Keratinocyte (primary cell): ENCODE results near the gene HMGCS2.

Experiments used
- EZH2 ChIP-seq: IDR thresholded peaks from one replicate; pipeline ENCODE4 v1.6.1; 2012; ENCODE audit warnings: inconsistent platforms, mild to moderate bottlenecking, low read length, moderate library complexity
- TF ChIP-seq, protein P1 (sequence below), 3 experiments: IDR thresholded peaks in 1 of 3; conservative IDR thresholded peaks in 1 of 3; optimal IDR thresholded peaks in 1 of 3; 2 replicates in 2 of 3; 3 replicates in 1 of 3; pipeline versions ENCODE3 to v1.5.1; 2011; ENCODE audit warnings: low read length in 3 of 3, mild to moderate bottlenecking in 3 of 3, moderate library complexity in 2 of 3, control low read depth in 1 of 3, inconsistent platforms in 1 of 3; ENCODE audit not compliant: insufficient read depth in 2 of 3; ENCODE audit errors: extremely low read depth in 1 of 3

DNA sequence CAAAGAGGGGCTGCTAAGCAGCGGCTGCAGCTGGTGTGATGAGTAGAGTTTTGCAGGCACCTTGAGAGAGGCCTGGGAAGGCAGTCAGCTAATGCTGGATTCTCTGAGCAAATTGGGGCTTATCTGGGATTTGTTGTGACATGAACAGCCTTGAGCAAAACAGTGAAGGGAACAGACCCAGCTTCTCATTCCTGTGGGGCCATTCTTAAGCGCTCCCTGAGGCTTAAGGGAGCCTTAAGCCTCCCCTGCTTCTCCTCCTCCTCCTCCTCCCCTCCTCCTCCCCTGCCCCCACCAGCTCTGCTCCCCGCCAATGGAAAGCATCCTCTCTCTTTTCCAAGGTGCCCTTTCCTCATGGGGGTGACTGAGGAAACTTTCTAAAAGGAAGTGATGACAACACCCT lies 21.3 kb downstream of the HMGCS2 start:
- TF ChIP-seq EZH2: no peak
- TF ChIP-seq, protein P1, sequence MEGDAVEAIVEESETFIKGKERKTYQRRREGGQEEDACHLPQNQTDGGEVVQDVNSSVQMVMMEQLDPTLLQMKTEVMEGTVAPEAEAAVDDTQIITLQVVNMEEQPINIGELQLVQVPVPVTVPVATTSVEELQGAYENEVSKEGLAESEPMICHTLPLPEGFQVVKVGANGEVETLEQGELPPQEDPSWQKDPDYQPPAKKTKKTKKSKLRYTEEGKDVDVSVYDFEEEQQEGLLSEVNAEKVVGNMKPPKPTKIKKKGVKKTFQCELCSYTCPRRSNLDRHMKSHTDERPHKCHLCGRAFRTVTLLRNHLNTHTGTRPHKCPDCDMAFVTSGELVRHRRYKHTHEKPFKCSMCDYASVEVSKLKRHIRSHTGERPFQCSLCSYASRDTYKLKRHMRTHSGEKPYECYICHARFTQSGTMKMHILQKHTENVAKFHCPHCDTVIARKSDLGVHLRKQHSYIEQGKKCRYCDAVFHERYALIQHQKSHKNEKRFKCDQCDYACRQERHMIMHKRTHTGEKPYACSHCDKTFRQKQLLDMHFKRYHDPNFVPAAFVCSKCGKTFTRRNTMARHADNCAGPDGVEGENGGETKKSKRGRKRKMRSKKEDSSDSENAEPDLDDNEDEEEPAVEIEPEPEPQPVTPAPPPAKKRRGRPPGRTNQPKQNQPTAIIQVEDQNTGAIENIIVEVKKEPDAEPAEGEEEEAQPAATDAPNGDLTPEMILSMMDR (optimal IDR thresholded peaks at IDR 0.05 in 1 of 3, IDR thresholded peaks at IDR 0.05 in 1 of 3, conservative IDR thresholded peaks at IDR 0.05 in 1 of 3; ENCODE audit: extremely low read depth in 1 of 3, insufficient read depth in 2 of 3, low read length in 3 of 3): no peak
